ENCODE data around the gene HSD3B7.
A peak's percentile ranks its signal among the peaks of the same experiment; 100 is the strongest.
"Not testable (repeated sequence)": the region's sequence is repeated elsewhere in the genome, so short reads cannot be mapped to it uniquely, and the experiment has no call there.

Gene HSD3B7

DNA sequence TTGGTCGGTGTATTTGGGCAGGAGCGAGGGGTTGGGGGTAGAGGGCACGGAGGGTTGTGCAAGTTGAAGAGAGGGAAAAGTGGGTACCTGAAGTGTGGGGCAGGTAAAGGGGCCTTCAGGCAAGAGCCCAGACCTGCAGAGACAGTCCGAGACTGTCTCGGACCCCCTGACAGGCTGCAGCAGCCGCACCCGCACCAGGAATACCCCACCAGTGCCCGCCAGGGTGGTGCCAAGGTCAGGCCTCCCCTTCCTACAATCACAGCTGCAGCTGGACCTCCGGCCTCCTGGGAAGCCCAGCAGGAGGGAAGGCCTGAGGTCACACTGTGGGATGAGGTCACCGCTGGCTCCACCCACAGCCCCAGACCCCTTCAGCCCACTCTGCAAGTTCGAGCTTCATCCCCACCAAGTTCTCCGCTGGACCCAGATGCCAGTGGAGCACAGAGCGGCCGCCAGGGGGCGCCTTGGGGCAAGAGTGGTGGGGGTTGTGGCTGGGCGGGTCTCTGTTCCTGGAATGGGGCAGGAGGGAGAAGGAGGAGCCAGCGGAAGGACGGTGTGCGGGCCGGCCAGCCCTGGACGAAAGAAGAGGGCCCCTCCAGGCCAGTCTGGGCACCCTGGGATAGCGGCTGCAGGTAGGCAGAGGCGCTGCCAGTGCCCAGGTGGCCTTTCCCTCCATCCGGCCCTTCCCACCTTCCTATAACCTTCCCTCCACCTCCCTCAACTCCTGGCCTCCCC is at the start of gene HSD3B7:
HSD3B7 (plus strand) TSS at position 539 of the 732 bp plus-strand sequence. CDS start 452 bp downstream, outside the sequence.
- peak; percentile 71 for DNase-seq

DNA sequence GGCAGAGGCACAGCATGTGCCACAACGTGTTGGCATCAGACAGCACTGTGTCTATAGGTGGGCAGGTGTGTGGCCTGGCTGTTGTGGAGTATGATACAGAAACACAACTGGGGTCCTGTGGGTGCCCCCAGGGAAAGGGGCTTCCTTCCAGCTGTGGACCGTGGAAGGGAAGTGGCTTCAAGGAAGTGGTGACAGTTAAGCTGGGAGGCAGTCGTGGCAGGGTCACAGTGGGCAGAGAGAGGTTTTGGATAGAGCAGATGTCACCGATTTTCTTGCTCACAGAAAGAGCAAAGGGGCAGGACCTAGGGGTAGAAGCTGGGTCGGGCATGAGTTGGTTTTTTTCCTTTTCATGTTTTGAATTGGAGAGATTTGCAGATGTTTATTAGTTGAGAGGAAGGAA is 47.3 kb upstream of the HSD3B7 start:
- DNase-seq, result no peak

DNA sequence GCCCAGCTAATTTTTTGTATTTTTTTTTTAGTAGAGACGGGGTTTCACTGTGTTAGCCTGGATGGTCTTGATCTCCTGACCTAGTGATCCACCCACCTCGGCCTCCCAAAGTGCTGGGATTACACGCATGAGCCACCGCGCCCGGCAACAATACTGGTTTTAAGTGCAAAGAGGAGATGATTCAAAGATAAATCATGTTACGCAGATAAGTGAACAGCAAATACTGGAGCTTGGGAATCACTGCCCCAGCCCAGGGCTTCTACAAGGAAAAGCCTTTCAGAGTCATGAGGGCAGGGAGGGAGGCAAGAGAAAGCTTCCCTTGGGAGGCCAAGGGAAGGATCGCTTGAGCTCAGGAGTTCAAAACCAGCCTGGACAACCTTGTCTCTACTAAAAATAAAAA is 45.4 kb upstream of the HSD3B7 start:
- not testable (repeated sequence) for DNase-seq

DNA sequence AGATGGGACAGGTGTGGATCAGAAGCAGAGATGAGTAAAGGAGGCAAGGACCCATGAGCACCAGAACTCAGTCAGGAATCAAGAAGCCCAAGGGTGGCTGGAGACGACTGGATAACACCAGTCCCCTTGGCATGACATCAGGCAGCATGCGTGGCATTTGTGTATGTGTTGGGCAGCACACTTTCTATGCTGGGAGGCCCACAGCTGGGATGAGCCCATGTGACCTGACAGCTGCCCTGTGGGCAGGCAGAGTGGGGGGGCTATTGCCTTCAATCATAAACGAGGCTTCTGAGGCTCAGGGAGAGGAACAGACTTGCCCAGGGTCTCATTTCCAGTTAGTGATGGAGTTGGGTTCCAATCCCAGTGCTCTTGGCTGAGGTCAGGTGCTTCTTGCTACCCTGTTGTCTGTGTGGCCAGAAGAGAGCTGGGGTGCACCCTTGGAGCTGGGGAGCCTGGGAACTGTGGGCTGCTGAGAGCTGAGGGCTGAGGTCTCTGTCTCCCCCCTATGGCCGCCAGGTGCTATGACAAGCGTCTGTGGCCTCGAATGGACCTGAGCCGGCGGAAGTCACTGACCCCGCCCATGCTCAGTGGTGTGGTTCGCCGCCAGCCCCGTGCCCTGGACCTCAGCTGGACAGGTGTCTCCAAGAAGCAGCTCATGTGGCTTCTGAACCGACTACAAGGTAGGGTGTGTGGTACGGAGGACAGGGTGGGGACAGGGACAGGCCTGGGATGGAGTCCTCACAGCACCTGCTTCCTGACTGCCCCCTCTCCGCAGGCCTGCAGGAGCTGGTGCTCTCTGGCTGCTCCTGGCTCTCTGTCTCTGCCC is 43.2 kb upstream of the HSD3B7 start:
- peak; percentile 76 for DNase-seq

DNA sequence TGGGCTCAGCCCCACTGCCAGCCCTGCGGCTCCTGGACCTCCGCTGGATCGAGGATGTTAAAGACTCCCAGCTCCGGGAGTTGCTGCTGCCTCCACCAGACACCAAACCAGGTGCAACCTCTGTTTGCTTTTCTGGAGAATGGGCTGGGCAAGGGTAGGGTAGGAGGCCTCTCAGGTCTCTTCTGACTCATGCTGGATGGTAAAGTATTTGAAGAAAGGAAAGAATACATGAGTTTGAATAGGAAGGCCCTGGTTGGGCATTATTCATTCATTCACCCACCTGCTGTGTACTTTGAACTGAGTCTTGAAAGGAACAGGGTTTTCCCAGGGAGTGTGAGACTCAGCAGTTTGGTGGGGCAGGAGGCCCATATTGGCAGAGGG is 42.6 kb upstream of the HSD3B7 start:
- DNase-seq, result no peak

DNA sequence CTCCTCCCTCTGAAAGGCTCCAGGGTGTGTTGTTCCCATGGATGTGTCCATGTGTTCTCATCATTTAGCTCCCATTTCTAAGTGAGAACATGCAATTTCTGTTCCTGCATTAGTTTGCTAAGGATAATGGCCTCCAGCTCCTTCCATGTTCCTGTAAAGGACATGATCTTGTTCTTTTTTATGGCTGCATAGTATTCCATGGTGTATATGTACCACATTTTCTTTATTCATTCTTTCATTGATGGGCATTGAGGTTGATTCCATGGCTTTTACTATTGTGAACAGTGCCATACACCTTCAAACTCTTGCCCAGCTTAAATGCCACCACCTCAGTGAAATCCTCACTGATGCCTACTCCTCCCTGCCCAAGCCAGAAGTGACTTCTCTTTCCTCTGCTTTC is 40.7 kb upstream of the HSD3B7 start:
- DNase-seq, result no peak

DNA sequence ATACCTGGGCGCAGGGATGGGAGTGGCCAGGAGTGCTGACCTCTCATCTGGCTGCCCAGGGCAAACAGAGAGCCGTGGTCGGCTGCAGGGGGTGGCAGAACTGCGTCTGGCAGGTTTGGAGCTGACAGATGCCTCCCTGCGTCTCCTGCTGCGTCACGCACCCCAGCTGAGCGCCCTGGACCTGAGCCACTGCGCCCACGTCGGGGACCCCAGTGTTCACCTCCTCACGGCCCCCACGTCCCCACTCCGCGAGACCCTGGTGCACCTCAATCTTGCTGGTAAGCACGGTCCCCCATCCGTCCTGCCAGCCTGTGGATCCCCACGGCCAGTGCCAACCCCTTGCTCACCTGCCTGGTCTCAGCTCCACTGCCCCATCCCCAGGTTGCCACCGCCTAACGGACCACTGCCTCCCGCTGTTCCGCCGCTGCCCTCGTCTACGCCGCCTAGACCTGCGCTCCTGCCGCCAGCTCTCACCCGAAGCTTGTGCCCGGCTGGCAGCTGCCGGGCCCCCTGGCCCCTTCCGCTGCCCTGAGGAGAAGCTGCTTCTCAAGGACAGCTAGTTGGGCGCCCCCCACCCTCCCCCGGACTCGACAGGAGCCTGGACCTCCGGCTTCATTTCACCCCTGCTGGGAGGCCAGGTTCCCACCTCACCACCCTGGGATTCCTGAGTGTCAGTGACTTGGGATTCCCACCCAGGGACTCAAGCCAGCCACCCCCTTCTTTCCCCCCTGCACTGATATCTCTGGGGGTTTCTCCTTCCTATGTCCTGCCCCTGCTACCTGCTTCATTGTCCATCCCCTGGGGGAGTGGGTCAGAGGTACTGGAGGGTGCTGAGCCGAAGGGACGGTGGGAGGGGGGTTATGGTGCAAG is 38.1 kb upstream of the HSD3B7 start:
- no peak for DNase-seq

DNA sequence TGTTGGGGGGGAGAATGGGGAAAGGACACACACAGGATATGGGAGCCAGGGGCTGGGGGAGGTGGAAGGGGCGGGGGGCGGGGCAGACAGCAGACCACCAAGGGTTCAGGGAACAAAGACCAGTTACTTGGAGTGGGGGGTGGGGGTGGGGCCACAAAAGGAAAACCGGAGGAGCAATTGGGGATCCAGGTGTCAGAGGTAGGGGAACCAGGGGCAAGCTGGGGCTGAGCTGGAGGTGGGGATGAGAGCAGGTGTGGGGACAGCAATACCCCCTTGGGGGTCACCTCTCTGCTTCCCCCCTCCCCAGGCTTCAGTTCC is 37.5 kb upstream of the HSD3B7 start:
- no peak for DNase-seq

DNA sequence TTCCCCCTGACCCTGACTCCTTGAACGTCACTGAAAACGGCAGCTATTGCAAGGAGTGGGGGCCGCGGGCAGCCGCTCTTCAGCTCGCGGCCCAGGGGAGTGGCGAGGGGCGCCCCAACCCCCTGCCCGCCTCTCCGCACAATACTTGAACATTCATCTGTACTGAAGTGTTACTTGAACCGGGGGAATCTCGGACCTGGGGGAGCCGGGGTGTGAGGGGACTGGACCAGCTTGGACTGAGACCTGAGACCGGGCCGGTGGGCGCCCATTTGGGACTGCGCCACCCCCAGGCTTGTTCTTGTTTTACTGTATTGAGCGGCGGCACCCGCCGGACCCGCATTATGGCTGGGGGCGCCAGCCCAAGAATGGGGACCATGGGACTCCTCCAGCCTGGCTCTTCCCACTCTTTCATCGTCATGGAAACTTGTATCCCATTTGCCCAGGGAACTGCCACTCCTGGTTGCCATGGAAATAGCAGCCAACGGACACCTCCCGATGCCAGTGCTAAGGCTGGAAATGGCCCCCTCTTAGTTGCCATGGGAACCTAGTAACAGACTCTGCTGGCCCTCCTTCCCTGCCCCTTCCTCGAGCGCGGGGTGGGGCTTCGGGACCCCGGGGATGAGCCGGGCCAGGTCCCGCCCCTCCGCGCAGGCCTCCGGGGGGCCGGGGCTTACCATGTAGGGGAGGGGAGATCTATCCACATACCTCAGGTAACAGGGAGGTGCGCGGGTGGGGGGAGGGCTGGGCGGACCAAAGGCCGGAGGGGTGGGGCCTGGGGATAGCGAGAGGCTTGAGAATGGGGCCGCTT is 36.9 kb upstream of the HSD3B7 start:
- DNase-seq, result peak; percentile 53

DNA sequence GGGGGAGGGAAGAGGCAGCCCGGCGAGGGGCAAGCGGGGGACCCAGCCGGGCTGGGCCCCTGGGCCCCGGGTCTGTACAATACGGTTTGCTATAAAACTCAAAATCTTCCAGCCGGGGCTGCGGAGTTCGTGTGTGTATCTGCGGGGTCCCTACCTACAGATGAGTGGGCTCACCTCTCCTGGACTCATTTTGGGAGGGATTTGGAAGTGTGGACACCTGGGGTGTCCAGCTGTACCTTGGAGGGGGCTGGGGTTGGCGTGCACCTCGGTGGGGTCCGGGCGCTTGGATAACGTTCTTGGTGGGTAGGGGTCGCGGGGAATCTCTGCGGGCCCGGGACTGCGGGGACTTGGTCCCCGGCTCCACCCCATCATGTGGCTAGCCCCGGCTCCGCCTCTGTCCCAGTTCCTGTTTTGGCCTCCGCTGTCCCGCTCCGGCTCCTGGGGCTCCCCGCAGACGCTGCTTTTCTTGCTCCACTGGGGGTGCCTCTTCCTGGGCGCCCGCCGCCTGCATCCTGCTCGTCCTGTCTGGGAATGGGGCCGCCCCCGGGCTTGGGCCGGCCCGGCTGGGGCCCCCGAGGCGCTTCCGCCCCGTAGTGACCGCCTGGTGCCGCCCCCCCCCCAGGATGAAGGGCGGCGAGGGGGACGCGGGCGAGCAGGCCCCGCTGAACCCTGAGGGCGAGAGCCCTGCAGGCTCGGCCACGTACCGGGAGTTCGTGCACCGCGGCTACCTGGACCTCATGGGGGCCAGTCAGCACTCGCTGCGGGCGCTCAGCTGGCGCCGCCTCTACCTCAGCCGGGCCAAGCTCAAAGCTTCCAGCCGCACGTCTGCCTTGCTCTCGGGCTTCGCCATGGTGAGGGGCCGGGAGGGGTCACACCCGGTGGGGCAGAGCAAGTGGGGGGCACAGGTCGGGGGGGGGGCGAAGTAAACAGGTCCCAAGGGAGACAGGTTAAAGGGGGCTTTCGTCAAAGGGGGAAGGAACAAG is 36.0 kb upstream of the HSD3B7 start, which contains the start of gene ORAI3:
ORAI3 (plus strand) TSS at position 402 of the 983 bp plus-strand sequence; CDS start at position 624, 222 bp downstream.
- DNase-seq, result peak; percentile 70

DNA sequence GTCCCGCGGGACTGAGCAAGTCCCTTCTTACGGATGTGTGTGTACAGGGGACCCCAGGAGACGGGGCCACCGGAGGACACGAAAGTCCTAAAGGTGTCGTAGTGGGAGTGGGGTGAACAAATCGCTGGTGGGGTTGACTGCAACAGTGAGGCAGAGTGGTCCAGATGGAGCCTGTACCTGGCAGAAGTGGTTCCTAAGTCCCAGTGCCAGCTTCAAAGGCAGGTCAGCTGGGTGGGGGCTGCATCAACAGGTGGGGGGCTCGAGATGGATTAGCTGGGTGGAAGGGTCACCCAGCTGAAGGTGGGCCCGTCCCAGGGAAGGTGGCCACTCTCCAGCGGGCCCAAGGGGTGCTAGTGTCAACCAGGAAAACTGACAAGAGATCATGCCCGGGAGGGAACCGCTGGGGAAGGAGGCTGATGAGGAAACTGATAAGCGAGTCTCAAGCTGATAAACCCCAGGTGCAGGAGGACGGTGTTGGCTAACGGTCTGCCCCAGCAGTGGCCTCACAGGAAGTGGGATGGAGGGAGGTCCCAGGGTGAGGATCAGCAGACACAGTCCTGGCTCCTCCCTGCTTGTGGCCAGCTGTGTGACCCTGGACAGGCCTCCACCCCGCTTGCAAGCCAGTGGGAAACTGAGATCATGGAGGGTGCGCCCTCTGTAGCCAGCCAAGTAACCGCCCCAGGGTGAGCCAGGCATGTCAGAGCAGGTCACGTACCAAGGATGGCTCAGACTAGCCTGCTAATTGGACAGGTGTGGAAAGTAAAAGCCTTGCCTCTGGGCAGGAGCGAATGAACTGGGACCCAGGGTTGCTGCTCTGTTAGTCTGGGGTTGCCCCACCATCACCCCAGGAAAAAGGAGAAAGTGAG is 35.1 kb upstream of the HSD3B7 start:
- peak; percentile 47 for DNase-seq

DNA sequence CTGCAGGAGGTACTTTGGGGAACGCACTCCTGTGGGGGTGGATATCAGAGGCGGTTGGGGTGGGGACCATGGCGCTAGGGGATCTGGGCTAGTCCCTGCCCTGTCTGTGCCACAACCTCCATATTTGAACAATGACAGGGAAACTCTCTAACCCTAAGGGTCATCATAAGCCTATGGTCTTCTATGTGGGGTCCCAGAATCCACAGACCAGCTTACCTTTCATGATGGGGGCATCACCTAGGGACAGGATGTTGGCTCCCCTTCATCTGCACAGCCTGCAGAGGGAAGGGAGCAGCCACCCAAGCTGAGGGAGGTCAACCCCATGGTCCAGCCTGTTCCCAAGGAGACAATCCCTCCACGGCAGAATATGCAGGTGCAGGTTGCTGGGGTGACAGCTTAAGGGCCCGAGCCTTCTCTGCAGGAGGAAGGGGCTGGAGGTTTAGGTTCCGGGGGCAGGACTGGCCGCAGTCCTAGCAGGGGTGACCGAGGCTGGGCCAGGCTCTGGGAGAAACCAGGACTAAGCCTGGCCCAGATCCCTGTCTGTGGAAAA is 34.4 kb upstream of the HSD3B7 start:
- DNase-seq, result no peak

DNA sequence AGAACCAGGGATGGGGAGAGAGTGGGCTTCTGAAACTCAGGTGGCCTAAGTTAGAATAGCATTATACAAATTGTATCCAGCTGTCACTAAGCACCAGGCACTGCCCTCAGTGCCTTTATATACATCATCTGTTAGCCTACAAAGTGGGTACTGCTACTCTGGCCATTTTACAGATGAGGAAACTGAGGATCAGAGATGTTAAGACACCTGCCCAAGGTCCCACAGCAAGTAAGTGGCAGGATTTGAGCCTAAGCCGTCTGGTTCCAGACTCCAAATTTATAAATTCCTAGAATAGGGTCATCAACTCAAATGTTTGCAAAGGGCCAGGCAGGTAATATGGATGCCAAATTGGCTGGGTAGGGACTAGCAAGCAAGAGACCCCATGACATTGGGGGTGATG is 33.8 kb upstream of the HSD3B7 start:
- no peak for DNase-seq

DNA sequence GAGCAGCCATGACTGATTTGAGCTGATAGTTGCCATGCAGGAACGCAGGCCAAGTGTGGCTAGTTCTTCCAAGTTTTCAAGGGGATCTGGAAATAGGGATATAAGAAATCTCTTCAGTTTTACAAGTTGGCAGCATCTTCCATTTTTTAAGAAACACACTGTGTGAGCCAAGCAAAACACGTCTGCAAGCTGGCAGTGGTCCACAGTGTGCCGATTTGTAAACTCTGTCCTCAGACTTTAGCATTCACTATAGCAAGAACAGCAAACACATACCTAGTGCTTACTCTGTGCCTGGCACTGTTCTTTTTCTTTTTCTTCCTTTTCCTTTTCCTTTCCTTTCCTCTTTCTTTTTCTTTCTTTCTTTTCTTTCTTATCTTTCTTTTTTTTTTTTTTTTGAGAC is 33.3 kb upstream of the HSD3B7 start:
- no peak for DNase-seq

DNA sequence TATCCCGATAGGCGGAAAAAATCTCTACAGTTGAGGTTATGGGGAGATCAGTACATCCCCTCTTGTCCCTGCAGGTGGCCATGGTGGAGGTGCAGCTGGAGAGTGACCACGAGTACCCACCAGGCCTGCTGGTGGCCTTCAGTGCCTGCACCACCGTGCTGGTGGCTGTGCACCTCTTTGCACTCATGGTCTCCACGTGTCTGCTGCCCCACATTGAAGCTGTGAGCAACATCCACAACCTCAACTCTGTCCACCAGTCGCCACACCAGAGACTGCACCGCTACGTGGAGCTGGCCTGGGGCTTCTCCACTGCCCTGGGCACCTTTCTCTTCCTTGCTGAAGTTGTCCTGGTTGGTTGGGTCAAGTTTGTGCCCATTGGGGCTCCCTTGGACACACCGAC is 31.9 kb upstream of the HSD3B7 start:
- DNase-seq, result no peak

DNA sequence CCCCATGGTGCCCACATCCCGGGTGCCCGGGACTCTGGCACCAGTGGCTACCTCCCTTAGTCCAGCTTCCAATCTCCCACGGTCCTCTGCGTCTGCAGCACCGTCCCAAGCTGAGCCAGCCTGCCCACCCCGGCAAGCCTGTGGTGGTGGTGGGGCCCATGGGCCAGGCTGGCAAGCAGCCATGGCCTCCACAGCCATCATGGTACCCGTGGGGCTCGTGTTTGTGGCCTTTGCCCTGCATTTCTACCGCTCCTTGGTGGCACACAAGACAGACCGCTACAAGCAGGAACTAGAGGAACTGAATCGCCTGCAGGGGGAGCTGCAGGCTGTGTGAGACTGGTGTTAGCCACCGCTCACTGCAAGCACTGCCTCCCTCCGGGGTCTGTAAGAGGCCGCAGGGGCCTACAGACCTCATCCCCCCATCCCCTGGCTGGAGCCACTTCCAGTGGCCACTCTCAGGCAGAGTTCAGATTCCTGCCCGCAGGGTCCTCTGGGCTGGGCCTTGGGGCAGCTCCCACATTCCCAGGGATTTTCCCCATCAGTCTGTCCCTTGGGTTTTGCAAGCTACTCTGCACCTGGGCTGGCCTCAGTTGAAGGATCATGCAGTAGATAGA is 31.4 kb upstream of the HSD3B7 start:
- peak; percentile 60 for DNase-seq

DNA sequence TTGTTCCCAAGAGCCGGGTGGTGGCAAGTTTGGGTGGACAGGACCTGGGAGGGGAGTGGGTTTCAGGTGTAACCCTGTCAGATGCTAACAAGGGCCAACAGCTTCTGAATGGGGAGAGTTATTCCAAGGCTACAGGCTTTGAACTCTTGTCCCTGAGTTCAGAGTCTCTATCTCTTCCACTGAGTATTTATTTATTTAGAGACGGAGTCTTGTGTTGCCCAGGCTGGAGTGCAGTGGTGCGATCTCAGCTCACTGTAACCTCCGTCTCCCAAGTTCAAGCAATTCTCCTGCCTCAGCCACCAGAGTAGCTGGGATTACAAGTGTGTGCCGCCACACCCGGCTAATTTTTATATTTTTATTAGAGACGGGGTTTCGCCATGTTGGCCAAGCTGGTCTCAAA is 30.0 kb upstream of the HSD3B7 start:
- DNase-seq, result no peak

DNA sequence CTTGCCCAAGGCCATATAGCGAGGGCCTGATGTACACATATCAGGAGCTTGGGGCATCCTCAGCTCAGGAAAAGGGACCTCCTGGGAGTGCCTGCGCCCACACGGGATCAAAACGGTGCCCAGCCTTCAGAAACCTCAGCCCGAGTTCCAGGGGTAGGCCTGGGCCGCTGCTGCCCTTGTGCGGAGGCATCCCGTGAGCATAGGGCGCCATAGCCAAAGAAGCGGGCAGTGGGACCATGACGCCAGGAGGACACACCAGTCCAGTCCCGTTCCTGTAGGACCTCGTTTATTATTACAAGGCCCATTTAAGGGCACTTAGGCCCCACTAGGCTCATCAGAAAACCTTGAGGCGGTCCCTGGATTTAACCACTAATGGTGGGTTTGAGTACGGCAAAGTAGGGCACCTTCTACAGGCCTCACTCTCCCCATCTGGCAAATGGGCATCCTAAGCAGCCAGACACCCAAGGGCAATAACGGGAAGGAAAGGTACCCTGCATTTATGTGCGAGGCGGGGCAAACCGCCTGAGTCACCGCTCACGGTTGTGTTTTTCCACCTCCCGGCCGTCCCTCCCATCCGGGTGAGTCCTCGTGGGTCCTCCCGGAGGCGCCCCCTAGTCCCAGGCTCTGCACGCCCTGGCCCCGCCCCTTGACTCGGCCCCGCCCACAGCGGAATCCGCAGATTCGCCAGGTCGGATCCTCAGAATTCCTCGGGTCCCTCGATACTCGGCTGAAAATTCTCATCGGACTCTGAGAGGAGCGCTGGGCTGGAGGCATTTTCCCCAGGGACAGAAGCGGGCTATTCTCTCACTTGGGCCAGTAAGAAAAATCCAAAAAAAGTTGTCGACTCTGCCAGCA is 28.2 kb upstream of the HSD3B7 start:
- peak; percentile 82 for DNase-seq
